ENCODE measurements around the gene NPEPL1. TPM values are rescaled to one million over a fixed set of nuclear protein-coding genes. Genes with fewer than 3 reads are reported as not detected.
"Not testable (repeated sequence)": the region's sequence is repeated elsewhere in the genome, so short reads cannot be mapped to it uniquely, and the experiment has no call there.

Gene NPEPL1, protein sequence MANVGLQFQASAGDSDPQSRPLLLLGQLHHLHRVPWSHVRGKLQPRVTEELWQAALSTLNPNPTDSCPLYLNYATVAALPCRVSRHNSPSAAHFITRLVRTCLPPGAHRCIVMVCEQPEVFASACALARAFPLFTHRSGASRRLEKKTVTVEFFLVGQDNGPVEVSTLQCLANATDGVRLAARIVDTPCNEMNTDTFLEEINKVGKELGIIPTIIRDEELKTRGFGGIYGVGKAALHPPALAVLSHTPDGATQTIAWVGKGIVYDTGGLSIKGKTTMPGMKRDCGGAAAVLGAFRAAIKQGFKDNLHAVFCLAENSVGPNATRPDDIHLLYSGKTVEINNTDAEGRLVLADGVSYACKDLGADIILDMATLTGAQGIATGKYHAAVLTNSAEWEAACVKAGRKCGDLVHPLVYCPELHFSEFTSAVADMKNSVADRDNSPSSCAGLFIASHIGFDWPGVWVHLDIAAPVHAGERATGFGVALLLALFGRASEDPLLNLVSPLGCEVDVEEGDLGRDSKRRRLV
- polyA plus RNA-seq (ENCODE audit: insufficient read length in 12 of 12), result 10 to 100 TPM in 11 of 12 donors, not detected in 1; 29.9 to 52.4 (median 38.1) TPM
- long read RNA-seq, donor 1, transcript NPEPL1-201 (12 exons, 2,378 nt), result major isoform, 5 of 6 reads
- long read RNA-seq, donor 1, partial matches to known transcripts, result 0 of 6 reads
- long read RNA-seq, donor 1, other reads (novel, unspliced or antisense), result 0 of 6 reads
- long read RNA-seq, donor 2, transcript NPEPL1-201 (12 exons, 2,378 nt), result major isoform, 8 of 13 reads
- long read RNA-seq, donor 2, partial matches to known transcripts, result 0 of 13 reads
- long read RNA-seq, donor 2, other reads (novel, unspliced or antisense), result 0 of 13 reads
- long read RNA-seq, donor 3, partial matches to known transcripts, result 0 of 1 reads
- long read RNA-seq, donor 3, other reads (novel, unspliced or antisense), result 0 of 1 reads
- long read RNA-seq, donor 4, partial matches to known transcripts, result 0 of 2 reads
- long read RNA-seq, donor 4, other reads (novel, unspliced or antisense), result 0 of 2 reads
- long read RNA-seq, donor 5, transcript NPEPL1-201 (12 exons, 2,378 nt), result major isoform, 5 of 7 reads
- long read RNA-seq, donor 5, partial matches to known transcripts, result 0 of 7 reads
- long read RNA-seq, donor 5, other reads (novel, unspliced or antisense), result 0 of 7 reads
- long read RNA-seq, donor 6, partial matches to known transcripts, result 0 of 2 reads
- long read RNA-seq, donor 6, other reads (novel, unspliced or antisense), result 0 of 2 reads
- long read RNA-seq, donor 7, partial matches to known transcripts, result 0 of 3 reads
- long read RNA-seq, donor 7, other reads (novel, unspliced or antisense), result 0 of 3 reads
- long read RNA-seq, donor 8, partial matches to known transcripts, result 0 of 4 reads
- long read RNA-seq, donor 8, other reads (novel, unspliced or antisense), result 0 of 4 reads
- long read RNA-seq, donor 9, partial matches to known transcripts, result 25 of 31 reads
- long read RNA-seq, donor 9, other reads (novel, unspliced or antisense), result 0 of 31 reads
- long read RNA-seq, donor 10, transcript NPEPL1-201 (12 exons, 2,378 nt), result major isoform, 8 of 8 reads
- long read RNA-seq, donor 10, partial matches to known transcripts, result 0 of 8 reads
- long read RNA-seq, donor 10, other reads (novel, unspliced or antisense), result 0 of 8 reads
- long read RNA-seq, donor 11, partial matches to known transcripts, result 0 of 5 reads
- long read RNA-seq, donor 11, other reads (novel, unspliced or antisense), result 0 of 5 reads

DNA sequence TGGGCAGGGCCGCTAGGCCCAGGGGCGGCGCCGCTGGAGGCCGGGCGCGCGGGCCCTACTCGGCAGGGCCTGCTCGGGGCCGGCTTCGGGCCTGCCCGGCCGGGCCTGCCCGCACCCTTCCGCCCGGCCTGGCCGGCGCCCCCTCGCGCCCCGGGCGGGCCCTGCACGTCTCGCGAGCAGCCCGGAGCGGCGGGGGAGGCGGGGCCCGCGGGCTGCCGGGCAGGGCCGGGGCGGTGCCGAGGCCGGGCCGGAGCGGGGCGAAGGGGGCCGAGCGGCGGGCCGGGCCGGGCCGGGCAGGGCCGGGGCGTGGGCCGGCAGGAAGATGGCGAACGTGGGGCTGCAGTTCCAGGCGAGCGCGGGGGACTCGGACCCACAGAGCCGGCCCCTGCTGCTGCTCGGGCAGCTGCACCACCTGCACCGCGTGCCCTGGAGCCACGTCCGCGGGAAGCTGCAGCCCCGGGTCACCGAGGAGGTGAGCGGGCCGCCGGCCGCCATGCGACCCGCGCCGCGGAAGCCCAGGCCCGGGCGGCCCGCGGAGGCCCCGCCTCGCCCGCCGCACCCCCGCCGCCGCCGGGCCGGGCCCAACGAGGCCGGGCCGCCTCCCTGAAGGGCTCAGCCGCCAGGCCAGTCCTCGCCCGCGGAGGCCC is at the start of gene NPEPL1:
Gene NPEPL1 (plus strand): TSS at position 222 of the 647 bp plus-strand sequence. CDS start 101 bp downstream, at position 323.
- DNase-seq, result peak; percentile 34

DNA sequence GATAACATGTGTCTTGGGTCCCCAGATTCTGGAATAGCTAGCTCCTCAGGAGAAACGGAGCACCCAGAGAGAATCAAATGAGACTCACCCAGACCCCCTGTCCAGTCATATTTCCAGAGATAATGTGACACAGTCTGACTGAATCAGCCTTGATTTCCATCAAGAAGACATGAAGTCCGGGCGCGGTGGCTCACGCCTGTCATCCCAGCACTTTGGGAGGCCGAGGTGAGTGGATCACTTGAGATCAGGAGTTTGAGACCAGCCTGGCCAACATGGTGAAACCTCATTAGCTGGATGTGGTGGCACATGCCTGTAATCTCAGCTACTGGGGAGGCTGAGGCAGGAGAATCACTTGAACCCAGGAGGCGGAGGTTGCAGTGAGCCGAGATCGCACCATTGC is 49.7 kb upstream of the NPEPL1 start:
- DNase-seq, result not testable (repeated sequence)

DNA sequence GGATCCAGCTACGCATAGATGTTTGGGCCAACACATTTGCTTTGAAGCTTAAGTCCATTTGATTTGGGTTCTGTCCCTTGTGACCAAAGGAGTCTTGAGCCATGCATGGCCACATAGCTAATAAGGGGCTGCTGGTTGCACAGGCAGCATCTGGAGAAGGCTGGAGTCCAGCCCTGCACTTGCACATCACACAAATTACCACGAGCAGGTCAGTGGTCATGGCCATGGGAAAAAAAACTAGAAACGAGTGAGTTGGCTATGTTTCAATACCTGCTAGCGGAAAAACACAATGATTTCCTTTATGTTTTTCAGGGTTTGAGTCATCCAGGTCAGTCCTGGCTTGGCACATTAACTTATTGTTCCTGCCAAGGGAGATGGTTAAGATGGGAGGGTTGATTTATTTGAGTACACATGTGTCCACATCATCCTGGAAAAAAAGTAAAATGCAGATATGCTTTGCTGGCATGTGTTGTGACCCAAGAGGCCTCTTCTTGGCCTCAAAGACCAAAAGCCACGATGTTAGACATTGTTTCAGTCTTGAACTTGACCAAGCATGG is 47.1 kb upstream of the NPEPL1 start:
- no peak for DNase-seq

DNA sequence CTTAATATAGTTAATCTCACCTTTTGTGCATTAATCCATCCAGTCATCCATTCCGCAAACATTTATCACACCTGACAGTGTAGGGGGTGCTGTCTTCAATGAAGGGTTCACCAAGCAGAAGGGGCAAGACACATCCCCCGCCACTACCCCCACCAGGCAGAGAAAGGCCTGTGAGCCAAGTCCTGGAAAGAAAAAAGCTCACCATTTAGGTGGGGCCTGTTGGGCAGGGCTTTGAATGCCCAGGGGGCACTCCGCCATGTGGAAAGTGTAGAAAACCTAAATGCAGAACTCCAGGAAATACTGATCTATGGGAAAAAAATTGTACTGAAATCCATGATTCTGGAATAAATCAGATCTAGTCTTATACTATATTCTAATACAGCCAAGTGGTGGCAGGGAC is 46.3 kb upstream of the NPEPL1 start:
- DNase-seq, result no peak

DNA sequence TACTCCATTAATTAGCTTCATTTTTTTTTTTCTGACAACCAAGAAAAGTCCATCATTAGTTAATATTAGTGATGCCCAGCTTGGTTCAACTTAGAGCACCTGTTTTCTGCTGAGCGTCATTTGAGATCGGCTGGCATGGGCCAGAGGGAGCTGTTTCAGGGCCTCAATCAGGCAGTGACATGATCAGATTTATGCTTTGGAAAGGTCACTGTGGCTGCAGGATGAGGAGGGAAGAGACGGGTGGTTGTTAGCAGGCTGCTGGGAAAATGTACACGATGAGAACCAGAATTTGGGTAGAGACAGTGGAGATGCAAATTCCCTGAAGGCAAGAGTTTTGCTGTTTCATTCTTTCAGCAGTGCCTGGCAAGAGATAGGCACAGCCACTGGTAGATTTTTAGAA is 45.9 kb upstream of the NPEPL1 start:
- DNase-seq, result no peak

DNA sequence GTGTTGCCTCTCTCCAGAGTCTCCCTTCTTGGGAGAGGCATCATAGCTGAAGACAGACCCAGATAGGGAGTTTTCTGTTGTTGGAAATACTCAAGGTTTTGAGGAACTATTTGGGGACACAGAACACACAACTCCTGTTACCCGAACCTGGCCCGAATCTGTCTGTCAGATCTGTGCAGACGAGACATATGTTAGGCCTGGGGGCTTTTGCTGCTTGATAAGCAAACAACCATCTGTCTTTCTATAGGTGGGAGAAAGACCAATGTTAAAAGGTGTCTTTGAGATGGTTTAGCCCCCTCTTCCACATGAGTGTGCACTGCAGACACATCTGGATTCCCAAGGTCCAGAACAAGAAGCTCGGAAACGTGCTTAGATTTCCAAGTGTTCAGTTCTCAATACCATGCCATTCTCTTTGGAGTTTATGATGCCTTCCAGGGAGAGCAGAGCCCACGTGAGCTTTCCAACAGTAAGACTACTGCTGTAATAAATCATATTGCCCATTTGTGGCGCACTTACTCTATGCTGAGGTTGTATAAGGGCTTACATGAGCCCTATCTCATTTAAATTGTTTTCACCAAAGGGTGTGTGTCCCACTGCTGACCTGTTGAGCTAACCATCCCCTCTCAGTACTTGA is 45.3 kb upstream of the NPEPL1 start:
- no peak for DNase-seq

DNA sequence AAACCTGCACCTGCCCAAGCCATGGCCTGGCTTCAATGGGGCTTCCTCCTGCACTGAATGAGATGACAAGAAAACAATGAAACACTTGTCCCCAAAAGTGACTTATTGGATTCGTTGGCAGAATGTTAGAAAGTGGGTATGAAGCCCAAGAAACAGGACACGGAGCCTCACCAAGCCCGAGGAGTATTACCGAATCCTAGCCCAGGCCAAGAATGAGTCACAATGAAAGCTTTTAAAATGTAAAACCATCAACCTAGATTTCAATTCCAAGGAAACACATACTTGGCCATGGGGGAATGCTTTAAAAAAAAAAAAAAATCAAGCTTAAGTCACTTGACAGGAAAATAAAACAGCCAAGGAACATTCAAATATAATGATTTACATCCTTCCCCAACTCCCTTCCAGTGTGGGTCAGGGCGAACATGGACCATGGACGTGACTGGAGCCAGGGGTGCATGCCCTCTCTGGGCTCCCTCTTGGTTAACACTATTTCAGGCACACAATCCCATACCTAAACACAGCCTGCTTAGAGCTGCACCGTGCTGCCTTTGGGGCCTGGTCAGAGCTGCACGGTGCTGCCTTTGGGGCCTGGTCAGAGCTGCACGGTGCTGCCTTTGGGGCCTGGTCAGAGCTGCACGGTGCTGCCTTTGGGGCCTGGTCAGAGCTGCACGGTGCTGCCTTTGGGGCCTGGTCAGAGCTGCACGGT is 44.7 kb upstream of the NPEPL1 start:
- DNase-seq, result no peak

DNA sequence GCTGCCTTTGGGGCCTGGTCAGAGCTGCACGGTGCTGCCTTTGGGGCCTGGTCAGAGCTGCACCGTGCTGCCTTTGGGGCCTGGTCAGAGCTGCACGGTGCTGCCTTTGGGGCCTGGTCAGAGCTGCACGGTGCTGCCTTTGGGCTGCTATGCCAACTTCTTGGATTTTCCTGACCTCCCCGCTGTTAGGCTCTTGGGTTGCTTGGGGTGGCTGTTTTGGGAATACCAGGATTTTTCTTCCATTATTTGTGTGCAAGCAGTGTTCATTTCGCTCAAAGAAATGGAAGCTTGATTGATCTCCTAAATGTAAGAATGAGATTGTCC is 44.1 kb upstream of the NPEPL1 start:
- not testable (repeated sequence) for DNase-seq

DNA sequence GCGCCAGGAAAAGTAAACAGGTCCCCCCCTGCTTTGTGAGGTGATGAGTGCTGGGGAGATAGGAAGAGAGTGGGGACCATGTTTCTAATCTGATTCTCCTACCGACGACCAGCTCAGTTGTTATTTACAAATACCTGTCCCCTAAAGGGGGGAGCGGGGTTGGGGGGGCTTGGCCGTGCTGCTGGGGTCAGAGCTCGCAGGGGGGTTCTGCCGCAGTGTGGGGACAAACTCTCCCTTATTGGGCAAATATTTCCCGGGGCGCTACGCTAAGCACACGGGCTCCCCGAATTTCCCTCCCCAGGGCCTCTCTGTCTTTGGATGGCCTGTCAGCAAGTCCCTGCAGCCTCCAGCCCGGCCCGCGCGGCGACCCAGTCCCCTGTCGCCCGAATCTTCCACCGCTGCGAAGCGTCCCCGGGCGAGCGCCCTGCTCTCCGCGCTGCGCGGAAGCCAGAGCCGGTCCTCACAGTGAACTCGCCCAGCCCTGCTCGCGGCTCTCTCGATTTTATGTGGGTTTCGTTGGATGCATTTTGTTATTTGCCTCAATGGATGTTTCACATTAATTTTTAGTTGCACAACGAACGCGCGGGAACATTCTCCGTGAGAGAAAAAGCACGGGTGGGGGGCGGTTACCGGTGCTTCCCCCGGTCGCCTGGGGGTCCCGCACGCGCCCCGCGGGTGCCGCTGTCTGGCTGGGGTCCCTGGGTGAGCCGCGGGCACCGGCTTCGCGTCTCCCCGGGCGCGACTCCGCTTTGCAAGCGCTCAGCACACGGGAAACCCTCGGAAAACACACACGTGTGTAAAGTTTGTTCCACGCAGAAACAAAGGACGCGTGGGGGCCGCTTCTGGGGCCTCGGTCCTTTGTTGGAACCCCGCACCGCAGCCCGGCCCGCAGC is 43.1 kb upstream of the NPEPL1 start:
- no peak for DNase-seq

DNA sequence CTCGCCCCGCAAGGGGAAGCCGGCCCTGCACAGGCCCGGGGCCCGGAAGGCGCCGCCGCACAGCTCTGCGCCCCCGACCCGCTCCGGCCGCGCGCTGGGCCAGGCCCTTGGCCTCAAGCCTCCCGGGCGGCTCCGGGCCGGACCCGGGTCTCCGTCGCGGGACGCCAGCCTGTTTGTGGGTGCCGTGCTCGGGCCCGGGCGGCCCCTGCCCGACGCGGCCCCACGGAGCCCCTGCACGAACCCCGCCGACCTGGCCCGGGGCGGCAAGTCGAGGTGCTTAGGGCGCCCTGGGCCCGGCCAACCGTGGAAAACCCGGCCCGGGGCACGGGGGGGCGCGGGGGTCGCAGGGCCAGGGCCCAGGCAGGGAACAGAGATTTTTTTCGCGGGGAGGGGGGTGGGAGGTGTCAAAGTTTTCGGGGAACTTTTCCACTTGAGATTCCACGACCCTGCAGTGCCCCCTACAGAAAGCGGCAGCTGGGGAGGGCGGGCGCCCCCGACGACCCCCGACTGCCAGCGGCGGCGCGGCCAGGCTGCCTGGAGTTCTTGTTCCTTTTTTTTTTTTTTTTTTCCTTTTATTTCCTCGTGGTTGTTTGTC is 42.3 kb upstream of the NPEPL1 start:
- no peak for DNase-seq

DNA sequence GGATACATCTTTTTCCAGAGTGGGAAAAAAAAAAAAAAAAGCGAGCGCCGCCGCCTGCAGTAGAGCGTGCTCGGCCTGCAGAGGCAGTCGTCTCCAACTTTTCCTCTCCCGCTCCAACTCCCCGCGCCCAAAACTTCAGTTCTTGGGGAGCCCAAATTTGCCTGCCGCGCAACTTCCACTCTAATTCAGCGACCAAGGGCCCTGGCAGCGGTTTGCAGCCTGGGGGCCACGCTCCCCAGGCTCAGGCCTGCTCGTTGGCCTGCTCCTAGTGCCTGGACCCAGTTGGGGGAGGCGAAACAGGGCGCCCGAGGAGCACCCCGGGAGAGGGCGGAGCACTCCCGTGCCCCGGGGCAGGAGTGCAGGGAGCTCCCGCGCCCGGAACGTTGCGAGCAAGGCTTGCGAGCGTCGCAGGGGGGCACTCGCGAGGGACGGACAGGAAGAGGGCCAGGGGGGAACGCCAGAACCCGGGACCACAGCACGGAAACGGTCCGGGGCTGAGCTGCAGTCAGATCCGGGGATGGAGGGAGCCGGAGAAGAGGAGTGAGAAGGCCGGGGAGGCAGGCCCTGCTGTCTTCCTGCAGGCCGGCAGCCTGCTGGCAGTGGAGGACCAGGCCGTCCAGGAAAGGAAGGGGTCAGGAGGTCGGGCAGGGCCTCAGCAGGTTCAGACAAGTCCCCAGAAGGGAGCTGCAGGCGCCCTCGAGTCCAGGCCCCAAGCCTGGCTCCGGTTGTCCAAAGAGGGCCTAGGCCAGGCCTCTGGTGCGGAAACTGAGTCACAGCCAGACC is 41.6 kb upstream of the NPEPL1 start, which contains the start of gene STX16:
Gene STX16 (plus strand): TSS at position 508 of the 783 bp plus-strand sequence. CDS start 724 bp downstream, outside the sequence.
- peak; percentile 93 for DNase-seq

DNA sequence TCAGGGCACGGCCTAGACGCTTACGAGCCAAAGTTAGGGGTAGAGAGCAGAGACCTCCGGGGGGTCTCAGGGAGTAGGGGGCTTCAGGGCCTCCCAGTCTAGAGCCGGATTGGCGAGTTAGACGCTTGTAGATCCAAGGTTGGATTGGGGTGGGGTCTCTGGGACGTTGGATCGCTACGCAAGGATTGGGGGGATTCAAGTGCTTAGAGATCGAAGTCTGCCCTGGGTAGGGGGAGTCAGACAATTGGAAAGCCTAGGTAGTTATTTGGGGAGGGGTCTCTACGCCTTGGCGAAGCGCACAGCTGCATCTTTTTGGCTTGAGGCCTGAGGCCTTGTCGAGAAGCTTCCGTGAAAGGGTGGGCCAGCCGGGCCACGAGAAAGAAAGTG is 41.0 kb upstream of the NPEPL1 start:
- DNase-seq, result peak; percentile 92

DNA sequence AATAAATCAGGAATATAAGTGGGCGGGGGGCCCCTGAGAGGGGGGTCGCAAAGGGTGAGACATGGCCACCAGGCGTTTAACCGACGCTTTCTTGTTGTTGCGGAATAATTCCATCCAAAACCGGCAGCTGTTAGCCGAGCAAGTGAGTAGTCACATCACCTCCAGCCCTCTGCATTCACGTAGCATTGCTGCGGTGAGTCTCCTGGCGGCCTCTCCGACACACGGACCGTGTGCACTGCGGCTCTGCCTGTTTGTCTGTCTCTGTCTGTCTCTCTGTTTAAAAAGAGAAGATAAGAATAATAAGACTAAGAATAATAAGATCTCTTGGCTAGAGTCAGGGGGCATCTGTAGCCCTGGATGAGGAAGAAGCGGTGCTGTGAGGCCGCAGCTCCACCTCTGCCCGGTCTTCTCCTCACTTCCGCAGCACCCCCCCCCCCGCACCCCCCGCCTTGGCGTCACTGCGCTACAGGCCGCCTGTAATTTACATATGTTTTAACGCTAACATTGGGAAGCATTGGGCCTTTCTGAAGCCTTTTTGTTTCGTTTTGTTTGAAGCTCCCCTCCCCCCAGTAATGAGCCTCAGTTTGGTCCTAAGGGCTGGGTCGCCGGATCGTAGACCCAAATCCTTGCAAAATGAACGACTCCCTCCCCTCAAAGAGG is 40.5 kb upstream of the NPEPL1 start:
- peak; percentile 89 for DNase-seq

DNA sequence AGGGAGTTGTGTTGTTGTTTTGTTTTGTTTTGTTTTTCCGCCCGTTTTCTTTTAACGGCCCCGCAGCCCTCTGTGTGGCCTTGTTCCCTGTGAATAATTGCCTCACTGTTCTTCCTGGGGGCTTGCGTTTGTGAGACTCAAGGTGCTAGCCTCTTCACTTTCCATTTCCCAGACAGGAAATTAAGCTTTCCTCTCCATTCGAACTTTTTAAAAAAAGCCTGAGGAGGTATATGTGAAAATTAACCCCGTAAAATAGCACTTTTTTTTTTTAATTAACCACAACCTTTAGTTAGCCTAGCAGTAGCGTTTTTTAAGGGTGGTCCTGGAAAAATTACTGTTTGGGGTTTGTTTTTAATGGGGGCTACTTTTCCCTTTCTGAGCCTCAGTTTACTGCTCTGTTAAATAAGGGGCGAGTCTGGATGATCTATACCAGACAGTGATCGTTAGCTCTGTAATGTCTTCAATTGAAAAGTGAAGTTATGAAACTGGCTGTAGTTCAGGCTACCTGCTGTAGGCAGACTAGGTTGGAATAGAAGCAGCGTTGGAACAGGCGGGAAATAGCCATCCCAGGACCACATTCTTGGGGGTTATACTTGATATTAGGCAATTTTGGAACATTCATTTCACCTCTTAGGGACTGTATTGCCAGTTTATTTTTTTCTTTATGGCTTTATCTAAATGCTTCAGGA is 39.9 kb upstream of the NPEPL1 start:
- DNase-seq, result no peak

DNA sequence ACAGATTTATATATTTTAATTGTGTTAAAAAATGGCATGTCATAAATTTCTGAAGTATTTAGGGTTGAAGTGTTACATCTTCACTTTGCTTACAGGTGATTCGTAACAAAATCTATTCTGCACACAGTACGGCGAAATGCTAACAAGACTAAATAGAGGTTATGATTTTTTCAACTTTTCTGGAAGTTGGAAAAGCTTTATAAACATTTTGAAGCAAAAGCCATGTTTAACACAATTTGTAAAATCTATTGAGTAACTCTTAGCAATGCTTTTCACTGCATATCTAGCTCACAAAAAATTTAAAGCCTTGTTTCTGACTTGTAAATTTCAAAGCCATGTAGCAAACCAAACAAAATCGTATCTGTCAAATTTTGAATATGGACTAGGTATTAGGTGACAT is 38.3 kb upstream of the NPEPL1 start:
- DNase-seq, result no peak

Measured in muscle of arm (tissue), 14 donors.